Neural progenitor cell (in vitro differentiated cells): ENCODE measurements around the gene GRIP1.

Experiments
- EZH2phosphoT487 ChIP-seq: fragments of 200-600 bp; sonication (generic); IDR thresholded peaks from 2 replicates; pipeline ENCODE4 v1.6.1; 2017; ENCODE audit warnings: antibody characterized with exemption
- TF ChIP-seq, protein P1 (sequence below): fragments of 200-600 bp; sonication (generic); IDR thresholded peaks from 2 replicates; pipeline ENCODE4 v1.5.1; 2017; ENCODE audit warnings: antibody characterized with exemption, mild to moderate bottlenecking

DNA sequence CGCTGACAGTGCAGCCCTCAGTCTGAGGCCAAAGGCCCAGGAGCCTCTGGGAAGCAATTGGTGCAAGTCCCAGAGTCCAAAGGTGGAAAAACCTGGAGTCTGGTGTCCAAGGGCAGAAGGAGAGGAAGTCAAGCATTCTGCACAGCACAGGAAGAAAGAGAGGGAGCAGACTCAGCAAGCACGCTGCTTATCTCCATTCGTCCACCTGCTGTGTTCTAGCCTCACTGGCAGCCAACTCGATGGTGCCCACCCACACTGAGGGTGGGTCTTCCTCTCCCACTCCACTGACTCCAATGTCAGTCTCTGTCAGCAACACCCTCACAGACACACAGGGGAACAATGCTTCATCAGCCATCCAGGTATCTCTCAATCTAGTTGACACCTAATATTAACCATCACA, 337.8 kb downstream of the GRIP1 start:
- TF ChIP-seq, protein P1, sequence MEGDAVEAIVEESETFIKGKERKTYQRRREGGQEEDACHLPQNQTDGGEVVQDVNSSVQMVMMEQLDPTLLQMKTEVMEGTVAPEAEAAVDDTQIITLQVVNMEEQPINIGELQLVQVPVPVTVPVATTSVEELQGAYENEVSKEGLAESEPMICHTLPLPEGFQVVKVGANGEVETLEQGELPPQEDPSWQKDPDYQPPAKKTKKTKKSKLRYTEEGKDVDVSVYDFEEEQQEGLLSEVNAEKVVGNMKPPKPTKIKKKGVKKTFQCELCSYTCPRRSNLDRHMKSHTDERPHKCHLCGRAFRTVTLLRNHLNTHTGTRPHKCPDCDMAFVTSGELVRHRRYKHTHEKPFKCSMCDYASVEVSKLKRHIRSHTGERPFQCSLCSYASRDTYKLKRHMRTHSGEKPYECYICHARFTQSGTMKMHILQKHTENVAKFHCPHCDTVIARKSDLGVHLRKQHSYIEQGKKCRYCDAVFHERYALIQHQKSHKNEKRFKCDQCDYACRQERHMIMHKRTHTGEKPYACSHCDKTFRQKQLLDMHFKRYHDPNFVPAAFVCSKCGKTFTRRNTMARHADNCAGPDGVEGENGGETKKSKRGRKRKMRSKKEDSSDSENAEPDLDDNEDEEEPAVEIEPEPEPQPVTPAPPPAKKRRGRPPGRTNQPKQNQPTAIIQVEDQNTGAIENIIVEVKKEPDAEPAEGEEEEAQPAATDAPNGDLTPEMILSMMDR: no peak
- TF ChIP-seq EZH2phosphoT487: no peak
